ENCODE results near the gene AIP. TPM values are rescaled to one million over a fixed set of nuclear protein-coding genes. Genes with fewer than 3 reads are reported as not detected.

AIP gene
- total RNA-seq, 1 experiment from 2014 or later = 40.8 TPM

GRCh38 chr11:67532889-67533288 lies 50.1 kb downstream of the AIP start:
- Histone ChIP-seq H3K36me3 (replicated peaks; ENCODE audit: control insufficient read depth, insufficient read depth, low read length) (no peaks in the 10 kb centered on the region), H3K27me3 (ENCODE audit: control insufficient read depth, insufficient read depth, low read length) (no peaks in the 10 kb centered on the region), H3K4me3 (ENCODE audit: insufficient read depth, low read depth, low read length) (no peak overlapping the region)
- DNase-seq = no peak

- no peaks in the 10 kb centered on the region for H3K36me3 ChIP-seq (replicated peaks; ENCODE audit: control insufficient read depth, insufficient read depth, low read length)
- no peaks in the 10 kb centered on the region for H3K27me3 ChIP-seq (ENCODE audit: control insufficient read depth, insufficient read depth, low read length)
- no peak for DNase-seq
- no peak overlapping the region for H3K4me3 ChIP-seq (ENCODE audit: insufficient read depth, low read depth, low read length)
These were observed 51.3 kb downstream of the AIP start for GRCh38 chr11:67534070-67534679.

- no peak overlapping the region for H3K4me3 ChIP-seq (ENCODE audit: insufficient read depth, low read depth, low read length)
- DNase-seq = no peak
- no peaks in the 10 kb centered on the region for H3K36me3 ChIP-seq (replicated peaks; ENCODE audit: control insufficient read depth, insufficient read depth, low read length)
- no peaks in the 10 kb centered on the region for H3K27me3 ChIP-seq (ENCODE audit: control insufficient read depth, insufficient read depth, low read length)
These were observed 52.7 kb downstream of the AIP start for GRCh38 chr11:67535561-67535960.

- H3K27me3 ChIP-seq (ENCODE audit: control insufficient read depth, insufficient read depth, low read length) = no peaks in the 10 kb centered on the region
- no peak for DNase-seq
- no peak overlapping the region for H3K4me3 ChIP-seq (ENCODE audit: insufficient read depth, low read depth, low read length)
- H3K36me3 ChIP-seq (replicated peaks; ENCODE audit: control insufficient read depth, insufficient read depth, low read length) = no peaks in the 10 kb centered on the region
These were observed 55.5 kb downstream of the AIP start for GRCh38 chr11:67538306-67538705.

GRCh38 chr11:67538823-67539505 lies 56.1 kb downstream of the AIP start:
- DNase-seq = no peak
- Histone ChIP-seq H3K36me3 (replicated peaks; ENCODE audit: control insufficient read depth, insufficient read depth, low read length) (no peaks in the 10 kb centered on the region), H3K27me3 (ENCODE audit: control insufficient read depth, insufficient read depth, low read length) (no peaks in the 10 kb centered on the region), H3K4me3 (ENCODE audit: insufficient read depth, low read depth, low read length) (no peak overlapping the region)

- Histone ChIP-seq H3K4me3 (ENCODE audit: insufficient read depth, low read depth, low read length) (no peak overlapping the region), H3K27me3 (ENCODE audit: control insufficient read depth, insufficient read depth, low read length) (no peaks in the 10 kb centered on the region), H3K36me3 (replicated peaks; ENCODE audit: control insufficient read depth, insufficient read depth, low read length) (no peaks in the 10 kb centered on the region)
- no peak for DNase-seq
These were observed 56.7 kb downstream of the AIP start for GRCh38 chr11:67539550-67539949.

Other genes starting within 250 kb of the AIP start
- 73.8 and 82.1 TPM in 2 replicates for gene GRK2, start 216.6 kb upstream of the AIP start, total RNA-seq (2014; rRNA removed; shearing (Covaris generic))
- gene ANKRD13D, start 193.7 kb upstream of the AIP start, total RNA-seq (2014; rRNA removed; shearing (Covaris generic)) = 29.1 and 32.2 TPM in 2 replicates
- 23.6 and 30.2 TPM in 2 replicates for gene SSH3, start 179.5 kb upstream of the AIP start, total RNA-seq (2014; rRNA removed; shearing (Covaris generic))
- gene POLD4, start 129.5 kb upstream of the AIP start, total RNA-seq (2014; rRNA removed; shearing (Covaris generic)) = 49.8 and 53.9 TPM in 2 replicates
- gene CLCF1, start 109.4 kb upstream of the AIP start, total RNA-seq (2014; rRNA removed; shearing (Covaris generic)) = 3.7 and 4.4 TPM in 2 replicates
- 20.2 and 27.0 TPM in 2 replicates for gene RAD9A, start 91.0 kb upstream of the AIP start, total RNA-seq (2014; rRNA removed; shearing (Covaris generic))
- 246 and 314 TPM in 2 replicates for gene PPP1CA, start 81.2 kb upstream of the AIP start, total RNA-seq (2014; rRNA removed; shearing (Covaris generic))
- 0.44 and 0.52 TPM in 2 replicates for gene TBC1D10C, start 78.9 kb upstream of the AIP start, total RNA-seq (2014; rRNA removed; shearing (Covaris generic))
- gene CARNS1, start 67.3 kb upstream of the AIP start, total RNA-seq (2014; rRNA removed; shearing (Covaris generic)) = 0.07 and 0.17 TPM in 2 replicates
- gene RPS6KB2, start 54.5 kb upstream of the AIP start, total RNA-seq (2014; rRNA removed; shearing (Covaris generic)) = 88.9 and 90.2 TPM in 2 replicates
- 0.74 and 2.6 TPM in 2 replicates for gene PTPRCAP, start 45.3 kb upstream of the AIP start, total RNA-seq (2014; rRNA removed; shearing (Covaris generic))
- 116 and 134 TPM in 2 replicates for gene CORO1B, start 39.5 kb upstream of the AIP start, total RNA-seq (2014; rRNA removed; shearing (Covaris generic))
- not detected in 2 replicates for gene GPR152, start 30.3 kb upstream of the AIP start, total RNA-seq (2014; rRNA removed; shearing (Covaris generic))
- not detected in 2 replicates for gene CABP4, start 27.7 kb upstream of the AIP start, total RNA-seq (2014; rRNA removed; shearing (Covaris generic))
- gene TMEM134, start 13.8 kb upstream of the AIP start, total RNA-seq (2014; rRNA removed; shearing (Covaris generic)) = 34.9 and 51.7 TPM in 2 replicates
- gene PITPNM1, start 22.3 kb downstream of the AIP start, total RNA-seq (2014; rRNA removed; shearing (Covaris generic)) = 36.9 and 37.5 TPM in 2 replicates
- 28.6 and 38.1 TPM in 2 replicates for gene CDK2AP2, start 25.1 kb downstream of the AIP start, total RNA-seq (2014; rRNA removed; shearing (Covaris generic))
- not detected in 2 replicates for gene CABP2, start 40.4 kb downstream of the AIP start, total RNA-seq (2014; rRNA removed; shearing (Covaris generic))
- 2,691 and 2,979 TPM in 2 replicates for gene GSTP1, start 100.8 kb downstream of the AIP start, total RNA-seq (2014; rRNA removed; shearing (Covaris generic))
- 302 and 350 TPM in 2 replicates for gene NDUFV1, start 123.9 kb downstream of the AIP start, total RNA-seq (2014; rRNA removed; shearing (Covaris generic))
- 8.1 and 8.7 TPM in 2 replicates for gene NUDT8, start 146.9 kb downstream of the AIP start, total RNA-seq (2014; rRNA removed; shearing (Covaris generic))
- gene TBX10, start 156.7 kb downstream of the AIP start, total RNA-seq (2014; rRNA removed; shearing (Covaris generic)) = 0.07 TPM in 1 of 2 replicates, not detected in the other
- not detected in 2 replicates for gene ACY3, start 167.7 kb downstream of the AIP start, total RNA-seq (2014; rRNA removed; shearing (Covaris generic))
- not detected in 2 replicates for gene ALDH3B2, start 191.6 kb downstream of the AIP start, total RNA-seq (2014; rRNA removed; shearing (Covaris generic))

All from H7 (cell line).